GM12878 (cell line): ENCODE results near the gene CXXC5. TPM values are rescaled to one million over a fixed set of nuclear protein-coding genes. Genes with fewer than 3 reads are reported as not detected.

Experiments used
- BCL11A ChIP-seq: IDR thresholded peaks from 2 replicates; pipeline ENCODE4 v1.6.1; 2011; ENCODE audit warnings: low read depth, low read length
- BCL3 ChIP-seq: IDR thresholded peaks from 2 replicates; pipeline ENCODE4 v1.6.1; 2011; ENCODE audit warnings: borderline replicate concordance, low read depth, mild to moderate bottlenecking, moderate library complexity, low read length; ENCODE audit not compliant: insufficient read depth, poor library complexity, severe bottlenecking
- CHD2 ChIP-seq: IDR thresholded peaks from 2 replicates; pipeline ENCODE4 v1.6.1; 2011; ENCODE audit warnings: low read depth, low read length, improper control_type of control experiment, borderline replicate concordance
- CREB1 ChIP-seq: IDR thresholded peaks from 2 replicates; pipeline ENCODE4 v1.6.1; 2012; ENCODE audit warnings: low read depth, mild to moderate bottlenecking, inconsistent platforms
- E4F1 ChIP-seq: fragments of 450-650 bp; IDR thresholded peaks from 2 replicates; pipeline ENCODE4 v1.6.1; 2018; ENCODE audit warnings: borderline replicate concordance, mild to moderate bottlenecking; ENCODE audit not compliant: partially characterized antibody
- JUNB ChIP-seq: IDR thresholded peaks from 2 replicates; pipeline ENCODE4 v1.6.1; 2016; ENCODE audit warnings: antibody characterized with exemption, mild to moderate bottlenecking
- JUND ChIP-seq: IDR thresholded peaks from 2 replicates; pipeline ENCODE4 v1.6.1; 2012; ENCODE audit warnings: low read depth, mild to moderate bottlenecking, low read length, improper control_type of control experiment, moderate library complexity
- MEF2B ChIP-seq: fragments of 450-650 bp; IDR thresholded peaks from 2 replicates; pipeline ENCODE4 v1.6.1; 2018; ENCODE audit warnings: mild to moderate bottlenecking, moderate library complexity; ENCODE audit not compliant: partially characterized antibody, poor library complexity, severe bottlenecking
- MLLT1 ChIP-seq: fragments of 450-650 bp; IDR thresholded peaks from 2 replicates; pipeline ENCODE4 v1.6.1; 2016; ENCODE audit warnings: mild to moderate bottlenecking
- NFYA ChIP-seq: IDR thresholded peaks from 2 replicates; pipeline ENCODE4 v1.6.1; 2011; ENCODE audit warnings: low read depth, mild to moderate bottlenecking, low read length, improper control_type of control experiment, borderline replicate concordance
- PBX3 ChIP-seq: IDR thresholded peaks from 2 replicates; pipeline ENCODE4 v1.6.1; 2011; ENCODE audit warnings: mild to moderate bottlenecking, low read depth, low read length, moderate library complexity; ENCODE audit not compliant: insufficient replicate concordance
- PML ChIP-seq: IDR thresholded peaks from 2 replicates; pipeline ENCODE4 v1.6.1; 2012; ENCODE audit warnings: low read length, inconsistent platforms
- POLR2AphosphoS5 ChIP-seq: IDR thresholded peaks from 2 replicates; pipeline ENCODE4 v1.6.1; 2011; ENCODE audit warnings: mild to moderate bottlenecking, low read length, inconsistent platforms
- SPI1 ChIP-seq: IDR thresholded peaks from 2 replicates; pipeline ENCODE4 v1.6.1; 2011; ENCODE audit warnings: low read depth, mild to moderate bottlenecking, low read length, moderate library complexity, borderline replicate concordance; ENCODE audit not compliant: insufficient read depth
- SREBF1 ChIP-seq: IDR thresholded peaks from 2 replicates; pipeline ENCODE4 v1.6.1; 2012; ENCODE audit warnings: mild to moderate bottlenecking, low read length
- SUPT20H ChIP-seq: IDR thresholded peaks from 2 replicates; pipeline ENCODE4 v1.6.1; 2011; ENCODE audit warnings: low read depth, mild to moderate bottlenecking, low read length, moderate library complexity, borderline replicate concordance; ENCODE audit not compliant: control insufficient read depth
- ZNF687 ChIP-seq: fragments of 450-650 bp; IDR thresholded peaks from 2 replicates; pipeline ENCODE4 v1.6.1; 2017; ENCODE audit warnings: mild to moderate bottlenecking, moderate library complexity
- ZZZ3 ChIP-seq: IDR thresholded peaks from 2 replicates; pipeline ENCODE4 v1.6.1; 2011; ENCODE audit warnings: low read depth; ENCODE audit not compliant: control insufficient read depth, insufficient read length
- polyA plus RNA-seq, 11 experiments: library from polyadenylated mRNA; depleted of rRNA in 4 of 11; unstranded in 6 of 11; stranded (reverse) in 5 of 11; fragments of >200 nt; fragmentation: Nextera tagmentation in 4 of 11; fragmentation: Illumina TruSeq in 1 of 11; extraction: Ambion mirVana in 4 of 11; extraction: Trizol in 1 of 11; gene quantifications; 1 replicate in 1 of 11; 2 replicates in 10 of 11; pipeline versions ENCODE4 v1.2.1 to v1.2.3, GENCODE V29; 2011 to 2016; ENCODE audit warnings: inconsistent platforms in 2 of 11, missing spikeins in 2 of 11, low read depth in 1 of 11
- total RNA-seq, 4 experiments: library from RNA; depleted of rRNA in 3 of 4; stranded (reverse); fragments of >200 nt in 3 of 4; fragmentation: Illumina TruSeq in 1 of 4; extraction: Trizol in 1 of 4; gene quantifications; 2 replicates each; pipeline versions ENCODE4 v1.2.1 to v1.2.3, GENCODE V29; 2013 to 2021

CXXC5 gene
- total and polyA plus RNA-seq, 10 of the 15 experiments (the other 5 are each of a cell fraction or from before 2014, with no cell fraction given) = 1.8 to 90.8 (median 40.7) TPM

- TF ChIP-seq E4F1 (no peak), JUNB (no peak), PML (no peak), BCL11A (peak; percentile 84), NFYA (no peak), CHD2 (no peak), SPI1 (peak; percentile 65; the same call in 1 of the 2 replicates), JUND (no peak), PBX3 (peak; percentile 38), ZNF687 (peak; percentile 75), MEF2B (peak; percentile 6), SREBF1 (no peak), CREB1 (no peak), SUPT20H (no peak), MLLT1 (no peak), BCL3 (peak; percentile 12), ZZZ3 (no peak), POLR2AphosphoS5 (peak; percentile 47; the same call in 1 of the 2 replicates)
These were observed 20.1 kb downstream of the CXXC5 start (continued) for GRCh38 chr5:139668064-139668880.
